Activated T-helper 1 cell treated with Interleukin-2 at 50 U/mL for 16 hours (primary cell): ENCODE measurements around the gene CTSD.

Source experiments
- DNase-seq: peaks from one replicate; pipeline ENCODE4 v3.0.0-alpha.2; 2020; ENCODE audit warnings: low read depth

The CTSD gene

DNA sequence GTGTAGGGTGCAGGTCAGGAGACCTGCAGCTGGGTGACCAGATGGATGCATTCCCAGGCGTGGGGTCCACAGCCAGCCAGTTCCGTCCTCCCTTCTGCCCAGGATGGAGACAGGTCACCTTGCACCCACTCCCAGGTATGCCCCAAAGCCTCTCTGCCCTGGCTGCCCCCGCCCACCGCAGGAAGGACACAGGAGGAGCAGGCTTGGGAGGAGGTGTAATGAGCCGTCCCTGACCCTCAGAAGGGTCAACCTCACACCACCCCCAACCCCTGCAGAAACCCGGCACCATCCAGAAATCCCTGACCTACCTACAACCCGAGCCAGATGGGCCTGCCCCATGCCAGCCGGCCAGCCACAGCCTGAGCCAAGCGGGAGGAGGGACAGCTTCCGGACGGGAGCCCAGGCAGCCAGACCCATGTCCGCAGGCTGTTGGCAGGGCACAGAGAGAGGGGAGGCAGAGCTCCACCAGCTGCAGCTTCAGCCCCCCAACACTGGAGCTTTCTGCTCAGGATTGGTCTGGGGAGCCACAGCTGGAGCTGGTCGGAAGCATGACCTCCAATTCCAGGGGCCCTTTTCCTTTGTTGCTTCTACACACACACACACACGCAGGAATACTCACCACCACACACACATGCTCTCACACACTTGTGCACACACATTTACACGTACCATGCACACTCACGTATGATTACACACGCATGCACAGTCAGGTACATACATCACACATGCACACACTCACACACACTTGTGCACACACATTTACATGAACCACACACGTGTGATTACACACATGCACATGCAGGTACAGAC lies 18.6 kb downstream of the CTSD start:
- DNase-seq, result no peak

DNA sequence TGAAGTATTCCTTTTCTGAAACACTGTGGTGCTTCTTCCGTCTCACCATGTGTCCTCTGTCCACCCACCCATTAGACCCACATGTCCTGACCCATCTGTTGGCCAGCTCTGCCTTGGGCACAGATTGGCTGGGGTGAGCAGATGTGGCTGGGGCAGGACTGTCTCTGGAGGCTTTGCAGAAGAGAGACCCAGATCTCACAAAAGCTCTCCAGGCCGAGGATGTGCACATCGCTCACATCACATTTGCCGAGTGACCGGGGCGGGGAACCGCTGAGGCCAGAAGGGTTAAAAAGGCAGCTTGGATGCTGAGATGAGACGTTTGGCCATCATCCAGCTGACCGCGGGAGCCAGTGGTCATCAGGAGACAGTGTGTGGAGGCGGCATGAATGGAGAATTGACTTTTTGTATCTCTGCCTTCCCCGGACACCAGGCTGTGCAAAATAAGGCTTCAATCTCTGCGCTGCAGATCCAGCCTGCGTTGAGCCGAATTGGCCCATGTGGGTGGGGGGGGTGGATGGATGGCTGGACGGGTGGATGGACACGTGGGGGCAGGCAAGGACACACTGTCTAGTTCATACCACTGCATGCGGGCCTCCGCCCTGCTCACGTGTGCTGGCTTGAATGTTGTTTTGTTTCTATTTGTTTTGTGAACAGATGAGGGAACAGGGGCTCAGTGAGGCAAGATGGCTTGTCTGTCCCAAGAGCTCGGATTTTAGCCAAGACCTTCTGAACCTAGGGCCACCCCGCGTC lies 19.4 kb downstream of the CTSD start:
- no peak for DNase-seq

DNA sequence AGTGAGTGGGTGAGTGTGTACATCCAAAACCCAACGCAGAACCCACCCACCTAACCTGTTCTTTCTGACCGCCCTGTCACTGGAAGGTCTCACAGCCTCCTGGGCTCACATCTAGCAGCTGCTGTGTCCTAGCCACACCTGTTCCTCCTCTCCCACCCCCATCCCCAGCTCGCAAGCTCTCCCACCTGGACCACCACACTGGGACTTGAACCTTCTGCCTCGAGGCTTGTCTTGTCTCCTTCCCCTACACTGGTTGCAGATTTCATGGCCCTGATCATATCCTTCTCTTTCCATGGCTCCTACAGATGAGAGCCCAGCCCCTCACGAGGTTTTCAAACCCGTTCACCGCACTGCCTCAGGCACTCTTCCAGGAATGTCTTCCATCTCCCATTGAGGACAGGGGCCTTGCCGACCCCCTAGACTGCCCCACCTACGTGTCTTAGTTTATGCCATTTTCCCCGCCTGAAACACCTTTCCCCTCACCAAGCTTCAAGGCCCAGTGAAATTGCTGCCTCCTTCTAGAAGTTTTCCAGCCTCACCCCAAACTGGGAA lies 20.1 kb downstream of the CTSD start:
- no peak for DNase-seq

DNA sequence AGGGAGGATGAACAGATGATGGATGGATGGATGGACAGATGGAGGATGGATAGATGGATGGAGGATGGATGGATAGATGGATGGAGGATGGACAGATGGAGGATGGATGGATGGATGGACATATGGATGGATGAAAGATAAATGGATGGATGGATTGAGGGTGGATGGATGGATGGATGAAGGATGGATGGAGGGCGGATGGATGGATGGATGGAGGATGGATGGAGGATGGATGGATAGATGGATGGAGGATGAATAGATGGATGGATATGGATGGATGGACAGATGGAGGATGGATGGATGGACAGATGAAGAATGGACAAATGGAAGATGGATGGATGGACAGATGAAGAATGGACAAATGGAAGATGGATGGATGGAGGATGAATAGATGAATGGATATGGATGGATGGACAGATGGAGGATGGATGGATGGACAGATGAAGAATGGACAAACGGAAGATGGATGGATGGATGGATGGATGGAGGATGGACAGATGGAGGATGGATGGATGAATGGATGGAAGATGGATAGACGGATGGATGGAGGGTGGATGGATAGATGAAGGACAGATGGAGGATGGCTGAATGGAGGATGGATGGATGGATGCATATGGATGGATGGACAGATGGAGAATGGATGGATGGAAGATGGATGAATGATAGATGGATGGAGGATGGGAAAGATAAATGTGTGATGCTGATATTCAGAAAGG lies 20.7 kb downstream of the CTSD start:
- no peak for DNase-seq

DNA sequence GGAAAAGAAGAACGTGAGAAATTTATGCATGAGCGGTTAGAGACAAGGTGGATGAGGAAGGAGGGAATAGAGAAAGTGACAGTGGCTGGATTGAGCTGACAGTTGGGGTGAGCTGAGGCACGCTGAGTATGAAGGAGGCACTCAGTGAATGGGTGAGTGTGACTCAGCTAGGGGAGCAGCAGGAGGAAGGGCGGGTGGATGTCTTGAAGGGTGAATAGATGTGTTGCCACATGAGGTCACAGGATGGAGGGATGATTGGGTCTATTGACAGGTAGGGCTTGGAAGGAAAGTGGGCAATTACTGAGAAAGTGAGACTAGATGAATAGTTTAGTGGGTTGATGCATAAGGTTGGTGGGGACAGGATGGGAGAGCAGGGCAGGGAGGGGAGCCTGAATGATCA lies 21.4 kb downstream of the CTSD start:
- DNase-seq, result no peak

DNA sequence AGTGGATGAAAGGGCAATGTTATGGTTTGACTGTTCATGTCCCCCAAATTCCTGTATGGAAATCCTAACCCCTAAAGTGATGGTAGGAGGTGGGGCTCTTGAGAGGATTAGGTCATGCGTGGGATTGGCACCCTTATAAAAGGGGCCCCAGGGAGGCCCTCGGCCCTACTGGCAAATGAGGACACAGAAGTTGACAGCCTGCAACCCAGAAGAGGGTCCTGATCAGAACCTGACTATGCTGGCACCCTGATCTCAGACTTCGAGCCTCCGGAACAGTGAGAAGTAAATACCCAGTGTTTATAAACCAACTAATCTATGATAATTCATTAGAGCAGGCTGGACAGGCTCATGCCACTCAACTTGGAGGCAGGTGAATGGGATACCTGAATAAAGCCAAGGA lies 22.0 kb downstream of the CTSD start:
- DNase-seq, result no peak

DNA sequence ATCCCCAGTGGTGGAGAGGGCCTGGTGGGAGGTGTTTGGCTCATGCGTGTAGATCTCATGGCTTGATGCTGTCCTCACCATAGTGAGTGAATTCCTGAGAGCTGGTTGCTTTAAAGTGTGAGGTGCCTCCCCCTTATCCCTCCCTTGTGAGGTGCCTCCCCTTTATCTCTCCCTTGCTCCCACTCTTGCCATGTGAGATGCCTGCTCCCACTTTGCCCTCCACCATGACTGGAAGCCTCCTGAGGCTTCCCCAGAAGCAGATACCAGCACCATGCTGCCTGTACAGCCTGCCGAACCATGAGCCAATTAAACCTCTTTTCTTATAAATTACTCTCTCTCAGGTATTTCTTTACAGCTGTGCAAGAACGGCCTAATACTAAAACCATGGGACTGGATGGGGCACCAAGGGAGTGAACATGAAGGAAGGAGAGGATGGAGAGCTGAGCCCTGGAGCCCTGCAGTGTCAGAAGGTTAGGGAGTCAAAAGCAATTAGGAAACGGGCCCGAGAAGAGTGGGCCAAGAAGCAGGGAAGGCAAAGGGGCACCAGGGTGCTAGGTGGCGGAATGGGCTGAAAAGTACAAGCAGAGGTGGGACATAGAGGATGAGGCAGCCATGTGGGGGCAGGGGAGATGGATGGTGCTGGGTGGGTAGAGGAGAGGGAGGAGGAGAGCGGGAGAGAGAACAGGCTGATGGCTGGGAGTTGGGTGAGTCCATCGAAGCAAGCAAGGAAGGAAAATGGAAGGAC lies 22.8 kb downstream of the CTSD start:
- no peak for DNase-seq

DNA sequence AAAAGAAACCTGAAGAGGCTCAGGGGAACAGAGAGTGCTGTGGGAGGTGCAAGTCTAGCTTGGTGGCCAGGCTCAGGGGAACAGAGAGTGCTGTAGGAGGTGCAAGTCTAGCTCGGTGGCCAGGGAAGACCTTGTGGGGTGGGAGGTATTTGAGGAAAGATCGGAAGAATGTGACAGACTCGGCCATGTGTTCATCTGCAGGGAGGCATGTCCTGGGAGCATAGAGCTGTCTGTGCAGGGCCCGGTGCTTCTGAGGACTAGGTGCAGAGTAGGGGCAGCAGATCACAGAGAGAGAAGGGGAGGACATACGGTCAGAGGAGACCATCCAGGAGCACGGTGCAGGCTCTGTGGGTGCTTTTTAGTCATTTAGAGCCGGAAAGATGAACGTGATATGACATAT lies 24.2 kb downstream of the CTSD start:
- no peak for DNase-seq

DNA sequence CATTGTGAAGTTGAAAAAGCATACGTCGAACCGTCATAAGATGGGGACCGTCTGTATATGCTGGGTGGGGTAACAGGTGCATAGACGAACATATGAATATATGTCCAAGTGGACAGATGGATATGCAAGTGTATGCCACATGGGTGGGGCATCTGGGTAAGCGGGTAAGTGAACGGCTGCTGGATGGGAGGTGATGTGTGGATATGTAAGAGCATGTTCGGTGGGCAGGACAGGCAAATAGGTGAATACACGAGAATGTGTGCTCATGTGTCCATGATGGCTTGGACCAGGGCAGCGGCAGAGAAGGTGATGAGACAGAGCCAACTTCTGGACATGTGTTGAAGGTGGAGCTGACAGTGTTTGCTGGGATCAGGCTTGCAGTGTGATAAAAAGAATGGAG lies 25.3 kb downstream of the CTSD start:
- DNase-seq, result no peak

DNA sequence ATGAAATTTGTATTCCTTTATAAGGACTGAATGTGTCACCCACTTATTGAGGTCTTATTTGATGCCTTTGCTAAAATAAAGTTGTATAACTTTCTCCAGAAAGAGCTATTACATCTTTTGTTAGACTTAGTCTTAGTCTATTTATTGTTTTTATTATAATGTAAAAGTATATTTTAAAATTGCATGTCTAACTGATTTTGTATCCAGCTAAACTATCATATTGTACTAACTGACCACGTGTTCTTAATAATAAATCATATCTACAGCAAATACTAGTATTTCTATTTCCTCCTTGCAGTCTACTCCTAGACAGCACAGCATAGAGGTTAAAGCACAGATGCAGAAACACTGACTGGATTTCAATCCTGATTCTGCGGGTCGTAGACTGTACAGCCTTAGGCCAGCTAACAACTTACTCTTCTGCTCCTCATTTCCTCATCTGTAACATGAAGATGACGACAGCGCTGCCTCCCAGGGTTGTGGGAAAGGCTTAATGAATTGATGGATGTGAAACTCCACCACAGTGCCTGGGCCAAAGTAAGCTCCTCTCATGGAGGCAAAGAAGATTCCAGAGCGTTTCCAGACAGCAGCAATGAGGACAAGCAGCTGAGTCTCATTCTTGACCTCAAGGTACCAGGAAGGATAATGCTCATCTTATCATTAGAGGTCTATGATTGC lies 26.5 kb downstream of the CTSD start:
- DNase-seq, result no peak

DNA sequence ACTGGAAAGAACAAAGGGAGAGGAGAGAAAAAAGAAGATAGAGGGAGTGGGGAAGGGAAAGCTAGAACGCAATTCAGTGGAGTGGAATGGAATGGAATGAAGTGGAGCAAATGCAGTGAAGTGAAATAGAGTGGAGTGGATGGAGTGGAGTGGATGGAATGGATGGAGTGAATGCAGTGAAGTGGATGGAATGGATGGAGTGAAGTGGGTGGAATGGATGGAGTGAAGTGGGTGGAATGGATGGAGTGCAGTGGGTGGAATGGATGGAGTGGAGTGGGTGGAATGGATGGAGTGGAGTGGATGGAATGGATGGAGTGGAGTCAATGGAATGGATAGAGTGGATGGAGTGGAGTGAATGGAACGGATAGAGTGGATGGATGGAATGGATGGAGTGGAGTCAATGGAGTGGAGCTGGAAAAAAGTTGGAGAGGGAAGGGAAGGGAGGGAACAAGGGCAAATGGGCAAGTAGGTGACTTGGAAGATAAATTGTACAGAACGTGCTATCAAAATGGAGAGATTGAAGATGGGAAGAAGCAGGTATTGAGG lies 27.2 kb downstream of the CTSD start:
- no peak for DNase-seq

DNA sequence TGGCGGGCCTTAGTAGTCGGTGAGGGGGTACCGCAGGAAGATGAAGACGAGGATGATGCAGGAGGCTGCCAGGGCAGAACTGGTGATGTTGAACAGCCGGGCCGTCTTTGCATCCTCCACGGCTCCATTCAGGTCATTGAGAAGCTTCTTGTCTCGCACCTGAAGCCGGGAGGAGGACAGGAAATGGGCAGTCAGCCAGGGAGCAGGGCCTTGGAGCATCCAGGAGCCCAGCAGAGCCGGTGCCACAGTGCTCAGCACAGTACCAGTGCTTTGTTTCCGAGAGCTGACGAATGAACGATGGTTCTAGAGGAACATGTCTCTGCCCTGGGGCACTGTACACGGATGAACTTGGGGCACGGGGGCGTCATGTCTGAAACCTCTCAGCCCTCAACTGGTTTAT lies 28.5 kb downstream of the CTSD start:
- no peak for DNase-seq

DNA sequence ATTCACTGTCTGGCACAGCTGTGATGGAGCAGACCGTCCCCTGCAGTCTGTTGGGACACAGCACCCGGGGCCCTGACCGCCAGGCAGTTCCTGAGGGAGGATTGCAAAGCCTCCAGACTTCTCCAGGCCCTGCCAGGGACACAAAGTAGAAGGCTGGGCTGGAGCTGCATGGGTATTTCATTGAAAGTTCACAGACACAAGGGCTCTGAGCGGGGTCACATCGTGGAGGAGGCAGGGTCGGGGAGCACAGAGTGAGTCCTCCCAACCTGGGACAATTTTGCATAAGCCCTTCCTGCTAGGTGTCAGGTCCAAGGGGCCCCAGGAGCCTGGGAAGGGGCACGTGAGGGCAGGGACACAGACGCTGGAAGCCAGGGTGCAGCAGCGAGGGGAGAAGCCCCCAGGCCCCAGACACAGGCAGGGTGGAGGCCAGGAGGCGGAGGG lies 29.1 kb downstream of the CTSD start:
- no peak for DNase-seq

DNA sequence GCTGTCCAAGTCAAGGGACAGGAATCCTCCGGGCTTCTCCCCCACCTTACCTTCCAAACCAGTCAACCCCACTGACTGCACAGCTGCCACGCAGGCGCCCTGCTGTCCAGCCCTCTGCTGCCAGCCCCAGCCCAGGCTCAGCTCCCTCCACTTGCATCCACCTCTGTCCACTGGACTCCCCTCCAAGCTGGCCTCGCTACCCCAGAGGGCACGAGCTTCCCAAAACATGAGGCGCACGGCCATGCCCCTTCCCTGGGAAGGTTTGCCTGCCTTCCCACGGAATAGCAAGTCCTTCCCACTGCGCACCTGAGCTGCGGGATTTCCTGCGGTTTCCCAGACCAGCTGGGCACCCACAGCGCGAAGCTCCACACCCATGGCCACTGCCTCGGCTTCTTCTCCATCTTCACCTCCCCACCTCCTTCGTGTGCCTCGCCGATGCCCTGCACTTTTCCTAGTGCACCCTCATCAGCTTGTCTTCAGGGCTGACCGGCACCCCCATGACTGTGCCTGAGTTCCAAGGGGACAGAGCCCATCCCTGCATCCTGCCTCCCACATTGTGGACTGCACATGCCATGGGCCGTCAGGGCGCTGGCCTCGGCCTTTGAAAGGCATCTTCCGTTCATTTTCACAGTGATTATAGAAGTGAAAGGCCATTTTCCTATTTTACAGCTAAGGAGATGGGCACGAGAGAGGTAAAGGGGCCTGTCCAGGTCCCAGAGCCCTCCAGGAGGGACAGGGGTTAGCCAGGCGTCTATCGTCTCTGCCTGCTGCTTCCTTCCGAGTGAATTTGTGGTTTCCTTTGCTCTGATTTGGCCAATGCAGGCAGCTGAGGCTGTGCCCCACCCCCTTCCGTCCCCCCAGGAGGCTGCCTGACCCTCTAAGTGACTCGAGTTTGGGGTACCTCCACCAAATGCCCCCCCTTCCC lies 29.7 kb downstream of the CTSD start:
- DNase-seq, result no peak

DNA sequence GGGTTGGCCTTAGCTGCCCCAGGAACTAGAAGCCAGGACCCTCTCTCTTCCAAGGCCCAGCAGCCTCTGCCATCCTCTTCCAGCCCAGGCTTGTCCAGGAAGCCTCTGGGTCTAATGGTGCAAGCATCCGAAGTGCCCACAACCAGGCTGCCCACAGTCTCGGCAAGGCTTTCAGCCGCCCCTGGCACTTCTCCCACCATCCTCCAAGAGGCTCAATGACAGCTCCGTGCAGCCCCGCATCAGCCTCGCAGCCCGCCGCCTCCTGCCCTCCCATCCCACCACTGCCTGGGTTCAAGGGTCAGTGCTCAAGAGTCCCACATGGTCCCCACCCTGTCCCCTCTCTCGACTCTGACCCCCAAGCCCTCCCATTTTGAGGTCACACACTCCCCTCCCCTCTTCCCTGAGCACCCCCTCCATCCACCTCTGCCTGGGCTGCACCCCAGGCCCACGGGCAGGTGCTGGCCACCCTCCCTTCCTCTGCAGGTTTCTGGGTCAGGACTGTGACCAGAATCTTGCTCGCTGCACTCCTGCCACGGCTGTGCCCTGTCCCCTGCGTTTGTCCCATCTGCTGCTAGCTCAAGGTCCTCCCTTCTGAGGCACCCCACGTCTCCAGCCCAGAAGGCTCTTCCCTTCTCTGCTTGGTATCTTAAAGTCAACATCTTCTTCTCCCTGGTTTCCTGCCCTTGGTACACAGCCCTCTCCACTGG lies 30.6 kb downstream of the CTSD start:
- DNase-seq, result no peak

DNA sequence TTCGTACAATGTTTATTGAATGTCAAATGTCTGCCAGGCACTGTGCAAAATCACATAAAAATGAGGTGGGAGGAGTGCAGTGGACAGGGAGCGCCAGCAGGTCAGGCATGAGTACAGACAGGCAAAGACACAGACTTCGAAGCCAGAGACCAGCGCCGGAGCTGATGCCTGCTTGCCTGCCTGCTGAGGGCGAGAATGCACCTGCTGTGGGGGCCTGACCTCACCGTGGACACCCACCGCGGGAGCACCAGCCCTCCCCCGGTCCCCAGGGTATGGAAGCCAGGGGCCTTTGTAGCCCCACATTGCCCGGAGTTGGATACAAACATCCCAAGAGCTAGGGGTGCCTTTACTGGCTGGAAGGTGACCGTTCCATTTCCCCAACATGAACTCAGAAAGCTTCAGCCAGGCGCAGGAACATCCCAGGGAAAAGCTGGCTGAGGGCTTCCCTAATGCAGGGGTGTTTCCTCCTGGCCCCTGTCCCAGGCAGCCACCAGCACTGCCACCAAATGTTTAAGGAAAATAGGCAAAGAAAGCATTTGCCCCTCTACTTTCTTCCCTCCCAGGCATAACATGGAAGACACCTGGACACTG lies 31.2 kb downstream of the CTSD start:
- no peak for DNase-seq

DNA sequence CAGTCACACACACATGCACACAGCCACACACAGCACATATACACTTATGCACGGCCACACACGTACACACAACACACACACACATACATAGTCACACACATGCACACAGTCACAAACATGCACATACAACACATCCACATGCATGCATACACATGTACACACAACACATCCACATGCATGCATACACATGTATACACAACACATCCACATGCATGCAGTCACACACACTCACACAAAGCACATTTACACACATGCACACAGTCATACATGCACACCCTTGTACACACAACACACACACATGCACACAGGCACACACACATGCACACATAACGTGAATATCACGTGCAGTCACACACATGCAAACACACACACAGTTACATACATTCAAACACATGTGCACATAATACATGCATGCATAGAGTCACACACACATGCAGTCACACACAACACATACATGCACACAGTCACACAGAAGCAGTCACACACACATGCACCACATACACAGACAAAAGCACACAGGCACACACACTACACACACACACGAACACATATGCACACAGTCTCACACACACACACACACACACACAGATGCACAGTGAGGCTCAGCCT lies 32.2 kb downstream of the CTSD start:
- DNase-seq, result no peak

DNA sequence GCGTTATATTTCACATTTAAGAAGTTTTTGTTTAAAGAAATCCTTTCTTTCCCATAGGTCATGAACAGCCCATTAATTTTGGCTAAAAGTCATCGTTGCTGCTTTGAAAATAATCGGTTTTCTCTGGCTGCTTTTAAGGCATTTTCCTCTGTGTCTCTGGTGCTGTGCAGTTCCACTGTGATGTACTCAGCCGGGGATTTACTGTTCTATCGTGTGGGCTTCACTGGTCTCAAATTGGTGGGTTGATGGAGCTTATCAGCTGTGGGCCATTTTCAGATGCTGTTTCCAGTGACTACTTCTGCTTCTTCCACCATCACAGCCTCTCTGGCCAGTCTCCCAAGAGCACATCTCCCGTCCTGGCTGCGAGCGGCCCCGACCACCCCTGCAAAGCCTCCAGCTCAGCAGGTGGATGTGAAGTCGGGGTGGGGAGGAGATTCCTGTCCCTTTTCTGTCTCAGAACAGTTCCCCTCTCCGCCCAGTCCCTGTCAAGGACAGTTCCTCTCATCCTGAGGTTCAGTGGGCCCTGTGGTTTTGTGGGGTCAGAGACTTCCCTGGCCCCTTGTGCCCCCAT lies 33.6 kb downstream of the CTSD start:
- DNase-seq, result no peak
